Ectodermal cell (in vitro differentiated cells): ENCODE data around the gene NFKB1.

Experiments used
- H3K27ac ChIP-seq: 2 replicates; pipeline ENCODE4 v1.7.0; 2013; ENCODE audit warnings: mild to moderate bottlenecking, low read depth, low read length; ENCODE audit not compliant: insufficient read depth, poor library complexity, severe bottlenecking
- H3K27me3 ChIP-seq: 2 replicates; pipeline ENCODE4 v1.7.0; 2013; ENCODE audit warnings: mild to moderate bottlenecking, low read length; ENCODE audit not compliant: insufficient read depth, control insufficient read depth, poor library complexity, severe bottlenecking
- H3K36me3 ChIP-seq: one replicate; pipeline ENCODE4 v1.7.0; 2013; ENCODE audit warnings: low read length; ENCODE audit not compliant: control insufficient read depth, insufficient read depth
- H3K4me1 ChIP-seq: one replicate; pipeline ENCODE4 v1.7.0; 2013; ENCODE audit warnings: low read length; ENCODE audit not compliant: control insufficient read depth, insufficient read depth
- H3K4me3 ChIP-seq: 2 replicates; pipeline ENCODE4 v1.7.0; 2013; ENCODE audit warnings: low read depth, low read length, control low read depth; ENCODE audit not compliant: insufficient read depth
- H3K9me3 ChIP-seq: 2 replicates; pipeline ENCODE4 v1.7.0; 2013; ENCODE audit warnings: mild to moderate bottlenecking, low read length, moderate library complexity; ENCODE audit not compliant: control insufficient read depth
- WGBS, 2 experiments: methylation state at CpG; one replicate each; pipeline ENCODE4 v1.1.7; 2013; ENCODE audit warnings: missing lambda C conversion rate in 2 of 2; 5-methylcytosine and 5-hydroxymethylcytosine counted together

The NFKB1 gene

GRCh38 chr4:102574317-102574716 lies 73.2 kb downstream of the NFKB1 start:
- WGBS, 2 experiments, result 92 to 96% methylated on average over 2 of the region's 2 CpGs
- H3K9me3 ChIP-seq, result no peaks in the 10 kb centered on the region
- H3K4me1 ChIP-seq, result no peaks in the 10 kb centered on the region
- H3K27ac ChIP-seq, result no peak overlapping the region
- H3K4me3 ChIP-seq, result no peak overlapping the region
- no peaks in the 10 kb centered on the region for H3K36me3 ChIP-seq
- H3K27me3 ChIP-seq, result no peaks in the 10 kb centered on the region

GRCh38 chr4:102575369-102576129 lies 74.4 kb downstream of the NFKB1 start:
- Histone ChIP-seq H3K9me3 (no peaks in the 10 kb centered on the region), H3K4me1 (no peaks in the 10 kb centered on the region), H3K27ac (no peak overlapping the region), H3K4me3 (no peak overlapping the region), H3K36me3 (no peaks in the 10 kb centered on the region), H3K27me3 (no peaks in the 10 kb centered on the region)
- 76 to 81% methylated on average over 6 of the region's 6 CpGs for WGBS, 2 experiments

- H3K27me3 ChIP-seq, result no peaks in the 10 kb centered on the region
- H3K36me3 ChIP-seq, result no peaks in the 10 kb centered on the region
- H3K9me3 ChIP-seq, result no peaks in the 10 kb centered on the region
- no peak overlapping the region for H3K27ac ChIP-seq
- H3K4me3 ChIP-seq, result no peak overlapping the region
- H3K4me1 ChIP-seq, result no peaks in the 10 kb centered on the region
- 94 to 95% methylated on average over 3 of the region's 3 CpGs for WGBS, 2 experiments
Measured at GRCh38 chr4:102578270-102578669, 77.1 kb downstream of the NFKB1 start.

- Histone ChIP-seq H3K27me3 (no peaks in the 10 kb centered on the region), H3K4me3 (no peak overlapping the region), H3K4me1 (no peaks in the 10 kb centered on the region), H3K9me3 (no peaks in the 10 kb centered on the region), H3K36me3 (no peaks in the 10 kb centered on the region), H3K27ac (no peak overlapping the region)
- 25 to 31% methylated on average over 8 of the region's 8 CpGs for WGBS, 2 experiments
Measured at GRCh38 chr4:102578819-102579218, 77.7 kb downstream of the NFKB1 start.

GRCh38 chr4:102579794-102580462 lies 78.8 kb downstream of the NFKB1 start:
- Histone ChIP-seq H3K9me3 (no peaks in the 10 kb centered on the region), H3K27ac (no peak overlapping the region), H3K4me1 (no peaks in the 10 kb centered on the region), H3K27me3 (no peaks in the 10 kb centered on the region), H3K4me3 (no peak overlapping the region), H3K36me3 (no peaks in the 10 kb centered on the region)
- 79 to 86% methylated on average over 1 to 2 of the region's 2 CpGs for WGBS, 2 experiments

- WGBS, 2 experiments, result 91% methylated on average over 1 of the region's 1 CpG; no CpG with 5 or more reads in 1 of the 2 experiments
- no peak overlapping the region for H3K4me3 ChIP-seq
- no peaks in the 10 kb centered on the region for H3K36me3 ChIP-seq
- no peaks in the 10 kb centered on the region for H3K27me3 ChIP-seq
- no peaks in the 10 kb centered on the region for H3K4me1 ChIP-seq
- H3K9me3 ChIP-seq, result no peaks in the 10 kb centered on the region
- no peak overlapping the region for H3K27ac ChIP-seq
Measured at GRCh38 chr4:102580463-102580842, 79.3 kb downstream of the NFKB1 start.

- Histone ChIP-seq H3K4me3 (no peak overlapping the region), H3K27me3 (no peaks in the 10 kb centered on the region), H3K36me3 (no peaks in the 10 kb centered on the region), H3K4me1 (no peaks in the 10 kb centered on the region), H3K9me3 (no peaks in the 10 kb centered on the region), H3K27ac (no peak overlapping the region)
- 78 to 86% methylated on average over 1 of the region's 1 CpG for WGBS, 2 experiments
Measured at GRCh38 chr4:102584091-102584490, 82.9 kb downstream of the NFKB1 start.

GRCh38 chr4:102585329-102585728 lies 84.2 kb downstream of the NFKB1 start:
- H3K27me3 ChIP-seq, result no peaks in the 10 kb centered on the region
- no peak overlapping the region for H3K27ac ChIP-seq
- 100% methylated on average over 2 of the region's 2 CpGs for WGBS, 2 experiments
- H3K4me1 ChIP-seq, result no peaks in the 10 kb centered on the region
- H3K4me3 ChIP-seq, result no peak overlapping the region
- H3K36me3 ChIP-seq, result no peaks in the 10 kb centered on the region
- no peaks in the 10 kb centered on the region for H3K9me3 ChIP-seq

GRCh38 chr4:102586002-102586643 lies 85.0 kb downstream of the NFKB1 start:
- Histone ChIP-seq H3K9me3 (no peaks in the 10 kb centered on the region), H3K27me3 (no peaks in the 10 kb centered on the region), H3K4me3 (no peak overlapping the region), H3K27ac (no peak overlapping the region), H3K4me1 (no peaks in the 10 kb centered on the region), H3K36me3 (no peaks in the 10 kb centered on the region)
- WGBS, 2 experiments, result 86 to 93% methylated on average over 4 of the region's 4 CpGs

- H3K4me1 ChIP-seq, result no peaks in the 10 kb centered on the region
- no peak overlapping the region for H3K27ac ChIP-seq
- no peaks in the 10 kb centered on the region for H3K36me3 ChIP-seq
- H3K9me3 ChIP-seq, result no peaks in the 10 kb centered on the region
- no peak overlapping the region for H3K4me3 ChIP-seq
- WGBS, 2 experiments, result 92 to 93% methylated on average over 4 of the region's 4 CpGs
- H3K27me3 ChIP-seq, result no peaks in the 10 kb centered on the region
Measured at GRCh38 chr4:102586644-102587021, 85.5 kb downstream of the NFKB1 start.
